GM13977 (cell line): ENCODE data around the gene CCDC187.

Experiments
- DNase-seq: peaks from one replicate; pipeline ENCODE4 v3.0.0; 2012; ENCODE audit warnings: low spot score
- in situ Hi-C: fragments of 300-500 bp; cut with MboI; formaldehyde crosslinking; loops from one replicate; pipeline ENCODE4 v1.12.0; 2022; ENCODE audit warnings: low sequenced_read_pairs, low pct_unique_long_range_greater_than_20kb, mixed read lengths, inconsistent platforms; ENCODE audit not compliant: unreplicated experiment
- TF ChIP-seq, protein P1 (sequence below): IDR thresholded peaks from 2 replicates; pipeline ENCODE4 v1.5.1; 2012; ENCODE audit warnings: mild to moderate bottlenecking, control low read depth; ENCODE audit not compliant: insufficient read depth; ENCODE audit errors: extremely low read depth, missing control alignments

CCDC187 gene

DNA sequence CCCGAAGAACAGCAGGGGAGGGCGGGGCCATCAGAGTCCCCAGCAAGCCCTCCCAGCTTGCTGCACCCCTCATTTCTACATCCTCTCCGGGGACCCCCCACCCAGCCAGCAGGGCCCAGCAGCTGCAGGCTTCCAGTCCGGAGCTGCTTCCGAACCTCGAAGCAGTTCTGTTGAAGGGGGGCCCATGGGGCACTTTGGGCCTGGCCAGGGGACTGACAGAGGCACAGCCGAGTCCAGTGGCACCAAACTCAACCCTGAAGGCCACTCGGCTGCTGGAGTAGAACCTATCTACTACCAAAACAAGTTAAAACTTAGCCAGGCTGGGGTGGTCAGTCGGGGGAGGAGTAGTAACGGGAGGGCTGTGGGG is 8.1 kb upstream of the CCDC187 start:
- no peak for DNase-seq
- TF ChIP-seq, protein P1, sequence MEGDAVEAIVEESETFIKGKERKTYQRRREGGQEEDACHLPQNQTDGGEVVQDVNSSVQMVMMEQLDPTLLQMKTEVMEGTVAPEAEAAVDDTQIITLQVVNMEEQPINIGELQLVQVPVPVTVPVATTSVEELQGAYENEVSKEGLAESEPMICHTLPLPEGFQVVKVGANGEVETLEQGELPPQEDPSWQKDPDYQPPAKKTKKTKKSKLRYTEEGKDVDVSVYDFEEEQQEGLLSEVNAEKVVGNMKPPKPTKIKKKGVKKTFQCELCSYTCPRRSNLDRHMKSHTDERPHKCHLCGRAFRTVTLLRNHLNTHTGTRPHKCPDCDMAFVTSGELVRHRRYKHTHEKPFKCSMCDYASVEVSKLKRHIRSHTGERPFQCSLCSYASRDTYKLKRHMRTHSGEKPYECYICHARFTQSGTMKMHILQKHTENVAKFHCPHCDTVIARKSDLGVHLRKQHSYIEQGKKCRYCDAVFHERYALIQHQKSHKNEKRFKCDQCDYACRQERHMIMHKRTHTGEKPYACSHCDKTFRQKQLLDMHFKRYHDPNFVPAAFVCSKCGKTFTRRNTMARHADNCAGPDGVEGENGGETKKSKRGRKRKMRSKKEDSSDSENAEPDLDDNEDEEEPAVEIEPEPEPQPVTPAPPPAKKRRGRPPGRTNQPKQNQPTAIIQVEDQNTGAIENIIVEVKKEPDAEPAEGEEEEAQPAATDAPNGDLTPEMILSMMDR: no peak
- in situ Hi-C loops: no loop called here

DNA sequence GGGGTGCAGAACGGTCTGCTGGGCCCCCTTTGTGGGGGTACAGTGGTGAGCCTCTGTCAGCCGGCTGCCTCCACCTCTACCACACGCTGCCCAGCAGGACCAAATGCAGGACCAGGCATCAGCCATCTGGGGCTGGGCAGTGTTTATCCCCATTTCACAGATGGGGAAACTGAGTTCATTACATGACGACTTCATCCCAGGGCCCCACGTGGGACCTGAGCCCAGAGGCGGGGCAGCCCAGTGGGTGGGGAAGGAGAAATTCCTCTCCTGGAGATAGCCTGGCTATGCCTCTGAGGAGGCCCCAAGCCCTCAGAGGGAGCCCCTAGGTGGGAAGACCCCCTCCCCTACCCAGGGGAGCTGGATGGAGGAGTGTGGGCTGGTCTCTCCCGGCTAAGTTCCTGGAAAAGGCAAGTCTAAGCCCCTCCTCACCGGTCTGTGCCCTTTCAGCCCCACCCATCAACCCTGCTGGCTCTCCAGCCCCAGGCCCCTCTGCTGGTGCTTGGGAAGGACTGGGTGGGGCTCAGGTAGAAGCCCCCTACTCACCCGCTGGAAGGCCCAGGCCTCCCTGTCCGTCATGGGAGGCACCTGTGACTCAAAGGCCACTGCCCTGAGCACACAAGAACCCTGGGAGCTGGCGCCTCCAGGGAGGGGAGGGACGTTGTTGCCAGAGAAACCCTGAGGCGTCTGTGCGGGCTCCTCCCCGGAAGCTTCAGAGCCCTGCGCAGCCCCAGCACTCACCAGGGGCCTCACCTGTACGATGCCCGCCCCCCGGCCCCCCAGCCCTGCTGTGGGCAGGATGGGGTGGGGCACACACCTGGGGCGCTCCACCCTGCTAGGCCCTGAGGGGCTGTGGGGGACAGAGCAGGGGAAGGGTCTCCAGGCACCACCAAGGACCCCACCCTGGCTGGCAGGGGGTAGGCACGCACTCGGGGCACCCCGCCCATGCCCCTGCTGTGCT is 7.4 kb upstream of the CCDC187 start:
- TF ChIP-seq, protein P1: no peak
- DNase-seq: peak; percentile 62
- in situ Hi-C loops: no loop called here

DNA sequence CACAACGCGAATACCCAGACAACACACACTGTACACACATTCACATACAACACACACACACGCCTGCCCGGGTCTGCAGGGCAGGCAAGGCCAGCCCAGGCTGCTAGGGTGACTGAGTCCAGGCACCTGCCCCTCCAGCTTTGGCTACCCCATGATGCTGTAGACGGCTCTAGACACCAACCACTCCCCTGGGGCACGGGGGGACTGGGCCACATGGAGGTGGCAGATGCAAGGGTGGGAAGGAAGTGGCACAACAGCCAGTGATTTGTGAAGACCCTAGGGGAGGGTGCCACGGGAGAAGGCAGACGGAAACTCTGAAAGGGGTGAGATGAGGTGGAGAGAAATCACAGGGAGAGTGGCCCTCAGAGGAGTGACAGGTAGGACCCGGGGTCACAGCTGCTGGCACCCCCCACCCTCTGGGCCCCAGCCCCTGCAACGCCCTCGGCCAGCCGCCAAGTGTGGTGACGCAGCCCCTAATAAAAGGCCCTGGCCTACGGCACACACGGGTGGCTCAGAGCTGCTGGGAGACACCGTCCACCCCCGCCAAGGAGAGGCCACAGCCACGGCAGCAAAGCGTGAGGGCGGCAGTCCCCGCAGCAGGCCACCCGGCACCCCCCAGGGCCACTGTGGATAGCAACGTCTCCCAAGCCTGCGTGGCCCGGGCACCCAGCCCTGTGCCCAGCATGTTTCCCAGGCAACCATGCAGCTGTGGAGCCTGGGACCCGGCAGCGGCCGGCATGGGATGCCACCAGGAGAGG is 6.6 kb upstream of the CCDC187 start:
- no peak for DNase-seq
- TF ChIP-seq, protein P1: no peak
- in situ Hi-C loops: no loop called here

DNA sequence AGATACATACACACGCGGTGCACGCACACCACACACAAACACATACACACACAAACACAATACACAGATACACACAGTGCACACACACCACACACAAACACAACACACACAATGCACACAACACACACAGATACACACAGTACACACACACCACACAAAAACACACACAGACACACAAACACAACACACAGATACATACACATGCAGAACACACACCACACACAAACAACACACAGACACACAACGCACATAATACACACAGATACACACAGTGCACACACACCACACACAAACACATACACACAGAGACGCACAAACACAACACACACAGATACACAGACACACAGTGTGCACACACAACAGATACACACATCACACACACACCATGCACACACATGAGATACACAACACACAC is 5.9 kb upstream of the CCDC187 start:
- no peak for DNase-seq
- TF ChIP-seq, protein P1: no peak
- in situ Hi-C loops: no loop called here

DNA sequence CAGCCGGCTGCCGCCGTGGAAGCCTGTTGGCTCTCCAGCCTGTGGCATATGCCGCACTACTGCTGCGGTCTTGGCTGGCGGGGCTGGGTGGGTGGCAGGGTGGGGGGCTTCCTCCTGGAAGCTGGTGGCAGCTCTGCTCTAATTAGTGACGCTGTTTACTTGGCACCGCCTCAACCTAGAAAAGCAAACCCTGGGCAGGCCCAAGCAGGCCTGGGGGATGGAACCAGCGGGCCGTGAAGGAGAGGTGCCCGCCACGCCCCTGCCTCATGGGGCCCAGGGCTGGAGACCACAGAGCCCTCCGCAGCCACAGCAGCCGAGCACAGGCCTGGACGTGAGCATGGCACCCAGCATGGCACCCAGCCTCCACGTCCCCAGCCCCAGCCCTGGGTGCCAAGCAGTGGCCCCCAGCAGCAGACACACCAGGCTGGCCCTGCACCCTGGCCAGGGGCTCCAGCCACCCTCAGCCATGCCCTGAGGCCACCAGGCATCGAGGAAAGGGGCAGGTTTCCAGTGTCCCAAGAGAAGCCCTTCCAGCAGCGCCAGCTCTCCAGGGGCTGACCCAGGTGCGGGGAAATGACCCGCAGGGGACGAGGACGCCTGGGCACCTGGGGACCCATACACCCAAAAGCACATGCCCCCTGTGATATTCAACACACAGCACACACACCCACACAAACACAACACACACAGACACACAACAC is 5.4 kb upstream of the CCDC187 start:
- in situ Hi-C loops: no loop called here
- DNase-seq: no peak
- TF ChIP-seq, protein P1: no peak

DNA sequence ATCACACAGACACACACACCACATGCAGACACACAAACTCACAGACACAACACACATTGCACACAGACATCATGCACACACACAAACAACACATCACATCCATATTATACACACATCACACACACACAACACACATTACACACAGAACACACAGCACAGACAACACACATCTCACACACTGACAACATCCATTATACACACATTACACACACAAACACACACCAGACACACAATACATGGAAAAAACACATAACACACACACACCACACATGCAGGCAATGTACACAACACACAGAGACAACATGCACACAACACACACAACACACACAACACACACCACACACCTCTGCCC is 4.8 kb upstream of the CCDC187 start:
- DNase-seq: no peak
- TF ChIP-seq, protein P1: no peak
- in situ Hi-C loops: no loop called here
